WERI-Rb-1 (cell line): ENCODE results near the gene CENPP.

Source experiments
- DNase-seq: peaks from one replicate; pipeline ENCODE4 v3.0.0-alpha.2; 2020
- H3K27ac ChIP-seq: fragments of 250-450 bp; sonication (Bioruptor Pico); 2 replicates; pipeline ENCODE4 v1.5.1; 2020; ENCODE audit warnings: mild to moderate bottlenecking, moderate library complexity
- H3K27me3 ChIP-seq: fragments of 250-450 bp; sonication (Bioruptor Pico); 2 replicates; pipeline ENCODE4 v1.5.1; 2021; ENCODE audit warnings: mild to moderate bottlenecking, low read depth, moderate library complexity; ENCODE audit not compliant: insufficient read depth, severe bottlenecking
- H3K36me3 ChIP-seq: fragments of 250-450 bp; sonication (Bioruptor Pico); 2 replicates; pipeline ENCODE4 v1.5.1; 2020; ENCODE audit warnings: mild to moderate bottlenecking, moderate library complexity
- H3K4me3 ChIP-seq: 2 replicates; pipeline ENCODE4 v1.5.1; 2011; ENCODE audit warnings: low read depth, mild to moderate bottlenecking, control low read depth, low read length
- H3K9me3 ChIP-seq: fragments of 250-450 bp; sonication (Bioruptor Pico); 2 replicates; pipeline ENCODE4 v1.5.1; 2021; ENCODE audit warnings: mild to moderate bottlenecking, moderate library complexity; ENCODE audit not compliant: severe bottlenecking
- CTCF ChIP-seq: IDR thresholded peaks from 2 replicates; pipeline ENCODE4 v1.5.1; 2011; ENCODE audit warnings: low read depth, mild to moderate bottlenecking, control low read depth, inconsistent platforms, low read length

The CENPP gene

GRCh38 chr9:92665836-92666235 is 340.1 kb downstream of the CENPP start:
- H3K4me3 ChIP-seq = no peak overlapping the region
- H3K27me3 ChIP-seq = no peaks in the 10 kb centered on the region
- no peak for DNase-seq
- no peak overlapping the region for H3K27ac ChIP-seq
- no peak for TF ChIP-seq CTCF
- peaks cover 6% of the 10 kb centered on the region; the same call in 1 of the 2 replicates for H3K36me3 ChIP-seq
- no peaks in the 10 kb centered on the region for H3K9me3 ChIP-seq

GRCh38 chr9:92666236-92666635 is 340.5 kb downstream of the CENPP start:
- no peak for DNase-seq
- no peak for TF ChIP-seq CTCF
- no peak overlapping the region for H3K4me3 ChIP-seq
- H3K27ac ChIP-seq = no peak overlapping the region
- no peaks in the 10 kb centered on the region for H3K9me3 ChIP-seq
- no peaks in the 10 kb centered on the region for H3K27me3 ChIP-seq
- peaks cover 6% of the 10 kb centered on the region; the same call in 1 of the 2 replicates for H3K36me3 ChIP-seq

- H3K27me3 ChIP-seq = no peaks in the 10 kb centered on the region
- peaks cover 6% of the 10 kb centered on the region; the same call in 1 of the 2 replicates for H3K36me3 ChIP-seq
- TF ChIP-seq CTCF = no peak
- no peaks in the 10 kb centered on the region for H3K9me3 ChIP-seq
- no peak overlapping the region for H3K27ac ChIP-seq
- DNase-seq = no peak
- H3K4me3 ChIP-seq = no peak overlapping the region
These were observed 341.3 kb downstream of the CENPP start for GRCh38 chr9:92666912-92667532.

GRCh38 chr9:92668746-92669526 is 343.2 kb downstream of the CENPP start:
- Histone ChIP-seq H3K9me3 (no peaks in the 10 kb centered on the region), H3K4me3 (peak overlapping the region; percentile 55), H3K27ac (no peak overlapping the region; the same call in 1 of the 2 replicates), H3K36me3 (peaks cover 6% of the 10 kb centered on the region; the same call in 1 of the 2 replicates), H3K27me3 (no peaks in the 10 kb centered on the region)
- no peak for TF ChIP-seq CTCF
- DNase-seq = peak; percentile 30

GRCh38 chr9:92669527-92669889 is 343.8 kb downstream of the CENPP start:
- H3K4me3 ChIP-seq = peak overlapping the region; percentile 55
- H3K27me3 ChIP-seq = no peaks in the 10 kb centered on the region
- peak; percentile 22 for DNase-seq
- no peaks in the 10 kb centered on the region for H3K9me3 ChIP-seq
- TF ChIP-seq CTCF = no peak
- peaks cover 6% of the 10 kb centered on the region; the same call in 1 of the 2 replicates for H3K36me3 ChIP-seq
- peak overlapping the region; percentile 52 for H3K27ac ChIP-seq
